Suprapubic skin (tissue), 4 donors: ENCODE results near the gene ACP1.

ENCODE experiments used
- CTCF ChIP-seq, 2 donors: fragments of 200-600 bp in 1 of 2; fragments of 450-650 bp in 1 of 2; sonication (generic) in 1 of 2; IDR thresholded peaks; one replicate each; pipeline ENCODE4 v1.5.1; 2016 to 2019; ENCODE audit warnings: antibody characterized with exemption in 2 of 2, mild to moderate bottlenecking in 1 of 2, moderate library complexity in 1 of 2
- EP300 ChIP-seq: sonication (generic); formaldehyde crosslinking; IDR thresholded peaks from one replicate; pipeline ENCODE4 v1.6.1; 2017; ENCODE audit warnings: antibody characterized with exemption
- POLR2A ChIP-seq, 2 donors: fragments of 450-650 bp; IDR thresholded peaks; one replicate each; pipeline ENCODE4 v1.6.1; 2017; ENCODE audit warnings: antibody characterized with exemption in 2 of 2, mild to moderate bottlenecking in 2 of 2, moderate library complexity in 2 of 2
- POLR2AphosphoS5 ChIP-seq, 3 donors: sonication (generic); formaldehyde crosslinking; IDR thresholded peaks; one replicate each; pipeline ENCODE4 v1.6.1; 2017; ENCODE audit warnings: antibody characterized with exemption in 3 of 3

- TF ChIP-seq POLR2AphosphoS5 (IDR thresholded peaks at IDR 0.05) (no peak), POLR2A (IDR thresholded peaks at IDR 0.05) (no peak), EP300 (no peak), CTCF (IDR thresholded peaks at IDR 0.05) (no peak)
Measured at GRCh38 chr2:268323-268722, 3.6 kb downstream of the ACP1 start.
